ENCODE results near the gene C11orf21.
A peak's percentile ranks its signal among the peaks of the same experiment; 100 is the strongest.

The C11orf21 gene

GRCh38 chr11:2308713-2309112 lies 7.0 kb upstream of the C11orf21 start:
- DNase-seq (ENCODE audit: low spot score) = no peak

GRCh38 chr11:2307501-2308331 lies 6.0 kb upstream of the C11orf21 start:
- no peak for DNase-seq (ENCODE audit: low spot score)

GRCh38 chr11:2306877-2307500 lies 5.3 kb upstream of the C11orf21 start:
- no peak for DNase-seq (ENCODE audit: low spot score)

GRCh38 chr11:2306452-2306823 lies 4.7 kb upstream of the C11orf21 start:
- no peak for DNase-seq (ENCODE audit: low spot score)

DNA sequence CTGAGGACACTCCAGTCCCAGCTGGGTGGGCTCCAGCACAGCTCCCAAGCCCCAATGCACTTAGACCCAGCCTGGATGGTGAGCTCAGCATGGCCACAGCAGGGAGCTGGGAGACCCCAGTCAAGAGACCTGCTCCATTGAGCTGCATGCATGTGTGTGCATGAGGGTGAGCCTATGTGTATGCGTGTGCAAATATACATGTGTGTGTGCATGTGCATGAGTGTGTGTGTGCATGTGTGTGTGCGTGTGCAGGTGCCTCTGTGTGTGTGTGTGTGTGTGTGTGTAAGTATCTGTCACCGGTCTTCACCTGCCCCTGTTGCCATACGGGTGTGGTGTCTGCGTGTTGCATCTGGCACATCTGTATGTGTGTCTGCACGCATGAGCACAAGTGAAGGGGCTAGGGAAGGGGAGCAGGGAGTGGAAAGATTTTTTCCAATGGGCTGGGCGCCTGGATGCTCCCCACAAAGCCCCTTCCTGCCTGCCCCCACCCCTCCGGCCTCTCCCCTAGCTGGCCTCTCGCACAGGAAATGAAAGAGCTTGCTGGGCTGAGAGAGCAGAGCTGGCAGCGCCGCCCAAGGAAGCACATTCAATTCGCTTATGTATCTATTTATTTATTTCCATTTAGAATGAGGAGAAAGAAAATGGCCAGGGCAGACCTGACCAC lies 4.2 kb upstream of the C11orf21 start:
- no peak for DNase-seq (ENCODE audit: low spot score)

DNA sequence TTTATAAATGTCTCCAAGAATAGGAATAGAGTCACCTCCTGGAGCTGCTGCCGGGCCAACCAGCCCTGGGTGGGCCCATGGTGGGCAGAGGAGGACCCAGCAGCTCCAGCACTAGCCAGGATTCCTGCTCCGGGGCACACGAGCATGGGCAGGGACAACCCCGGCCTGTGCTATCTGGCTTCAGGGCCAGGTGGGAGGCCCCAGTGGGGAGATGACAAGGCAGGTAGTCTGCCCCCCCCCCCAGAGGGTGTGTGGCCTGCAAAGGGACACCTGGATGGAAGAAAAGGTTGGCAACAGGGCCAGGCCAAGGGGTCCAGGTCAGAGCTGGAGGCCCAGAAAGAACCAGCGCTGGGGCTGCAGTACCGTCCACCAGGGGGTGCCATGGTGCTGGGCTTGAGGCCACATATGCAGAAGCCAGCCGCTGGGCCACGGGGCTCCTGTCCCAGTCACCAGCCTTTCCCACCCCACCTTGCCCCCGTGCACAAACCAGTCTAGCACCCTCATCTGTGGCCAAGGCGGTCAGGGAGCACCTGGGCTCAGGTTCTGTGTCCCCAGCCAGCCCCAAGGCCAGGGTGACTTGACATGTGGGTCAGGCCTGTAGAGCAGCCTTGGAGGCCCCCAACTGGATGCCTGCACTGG lies 3.5 kb upstream of the C11orf21 start:
- peak; percentile 66 for DNase-seq (ENCODE audit: low spot score)

- no peak for DNase-seq (ENCODE audit: low spot score)
Measured at GRCh38 chr11:2304506-2305139, 2.9 kb upstream of the C11orf21 start.

- DNase-seq (ENCODE audit: low spot score) = no peak
Measured at GRCh38 chr11:2303627-2304505, 2.1 kb upstream of the C11orf21 start.

GRCh38 chr11:2302896-2303626 lies 1.3 kb upstream of the C11orf21 start:
- DNase-seq (ENCODE audit: low spot score) = no peak

- no peak for DNase-seq (ENCODE audit: low spot score)
Measured at GRCh38 chr11:2302306-2302895, 683 bp upstream of the C11orf21 start.

DNA sequence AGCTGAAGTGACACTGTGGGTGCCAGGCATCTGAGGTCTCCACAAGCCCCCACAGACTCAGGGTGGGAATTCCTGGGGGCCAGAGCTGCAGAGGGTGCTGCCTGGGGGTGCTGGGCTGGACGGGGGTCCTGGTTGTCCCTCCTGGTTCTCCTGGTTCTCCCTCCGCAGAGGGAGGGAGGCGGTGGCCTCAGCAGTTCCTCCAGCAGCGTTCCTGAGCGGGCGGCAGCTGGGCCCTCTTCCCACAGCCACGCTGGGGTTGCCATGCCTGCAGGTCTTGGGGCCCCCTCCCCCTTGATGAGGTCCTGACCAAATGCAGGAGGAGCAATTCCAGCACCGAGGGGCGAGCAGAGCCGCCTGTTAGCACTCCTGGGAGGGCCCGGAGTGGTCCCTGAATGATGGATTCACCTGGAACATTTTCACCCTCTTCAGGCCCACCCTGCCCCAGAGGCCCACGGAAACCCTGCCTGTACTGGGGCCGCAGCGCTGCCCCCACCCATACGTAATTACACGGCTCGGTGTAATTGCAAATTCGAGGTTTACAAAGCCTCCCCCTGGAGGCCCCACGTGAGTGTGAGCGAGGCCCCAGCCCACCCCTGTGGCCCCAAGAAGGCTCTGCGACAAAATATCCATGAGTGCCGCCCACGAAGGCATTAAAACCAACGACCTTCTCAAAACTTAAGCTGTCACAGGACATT lies 635 bp downstream of the C11orf21 start:
- no peak for DNase-seq (ENCODE audit: low spot score)

DNA sequence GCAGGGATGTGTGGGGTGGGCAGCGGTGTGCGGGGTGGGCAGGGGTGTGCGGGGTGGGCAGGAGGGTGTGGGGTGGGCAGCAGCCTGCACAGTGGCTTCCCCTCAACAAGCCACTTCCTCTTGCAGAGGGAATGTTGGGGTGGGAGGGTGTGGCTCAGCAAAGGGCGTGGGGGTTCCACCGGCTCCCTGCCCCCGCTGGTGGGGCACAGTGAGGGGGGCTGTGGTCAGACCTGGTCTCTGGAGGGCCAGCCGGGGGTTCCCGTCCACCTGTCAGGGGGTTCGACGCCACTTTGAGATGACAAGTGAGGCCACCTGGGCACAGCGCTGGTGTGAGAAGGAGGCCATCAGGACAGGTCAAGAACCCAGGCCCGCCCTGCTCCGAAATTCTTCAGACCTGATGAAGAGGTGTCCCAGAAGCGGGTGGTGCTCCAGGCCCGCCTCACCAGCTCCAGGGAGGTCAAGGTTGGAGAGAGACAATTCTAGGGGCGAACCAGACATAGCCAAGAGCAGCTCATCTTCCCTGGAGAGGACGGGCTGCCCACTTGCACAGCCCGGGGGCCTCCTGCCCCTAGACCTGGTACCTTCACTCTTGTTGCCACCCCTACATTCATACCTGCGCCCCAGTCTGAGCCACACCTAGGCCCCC lies 1.3 kb downstream of the C11orf21 start:
- DNase-seq (ENCODE audit: low spot score) = no peak

DNA sequence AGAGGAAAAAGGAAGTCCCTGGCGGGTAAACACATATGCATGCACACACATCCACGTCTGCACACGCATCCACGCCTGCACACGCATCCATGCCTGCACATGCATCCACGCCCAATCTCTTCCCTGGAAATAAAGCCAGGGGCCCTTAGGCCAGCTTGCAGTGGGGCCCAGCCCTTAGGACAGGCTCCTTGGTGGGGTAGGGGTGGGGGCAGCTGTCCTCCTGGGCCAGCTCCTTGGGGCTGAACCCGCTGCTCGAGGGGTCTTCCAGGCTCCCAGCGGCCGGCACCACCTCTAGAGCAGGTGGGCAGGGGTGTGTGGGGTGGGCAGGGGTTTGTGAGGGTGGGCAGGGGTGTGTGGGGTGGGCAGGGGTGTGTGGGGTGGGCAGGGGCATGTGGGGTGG lies 1.9 kb downstream of the C11orf21 start:
- no peak for DNase-seq (ENCODE audit: low spot score)

- DNase-seq (ENCODE audit: low spot score) = peak; percentile 34
Measured at GRCh38 chr11:2298795-2299761, 2.6 kb downstream of the C11orf21 start.

DNA sequence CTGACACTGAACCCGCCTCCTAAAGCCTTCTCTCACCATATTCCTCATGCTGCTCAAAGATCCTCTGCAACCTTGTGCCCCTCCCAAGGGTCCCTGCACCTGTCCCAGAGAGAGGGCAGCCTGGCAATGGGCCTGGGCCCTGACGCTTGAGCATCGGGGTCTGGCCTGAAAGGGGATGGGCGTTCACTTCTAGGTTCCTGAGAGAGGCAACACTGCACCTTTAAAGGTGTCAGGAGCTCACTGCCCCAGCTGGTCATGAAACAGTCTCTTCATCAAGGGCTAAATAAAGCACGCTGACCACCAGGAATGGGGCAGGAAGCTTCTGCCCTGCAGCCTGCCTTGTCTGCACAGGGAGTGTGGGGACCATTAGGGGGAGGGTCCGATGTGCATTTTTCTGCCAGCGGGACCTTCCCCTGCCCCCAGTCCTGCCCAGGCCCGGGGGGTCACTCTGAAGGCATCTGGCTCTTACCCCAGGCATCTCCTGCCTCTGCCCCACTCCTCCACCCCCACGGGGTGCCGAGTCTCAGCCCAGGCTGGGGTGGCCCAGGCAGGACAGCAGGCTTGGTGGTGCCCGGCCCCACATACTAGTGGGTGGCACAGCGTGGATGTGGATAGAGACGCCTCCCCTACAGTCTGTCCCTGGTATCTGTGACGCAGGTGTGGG lies 3.5 kb downstream of the C11orf21 start:
- DNase-seq (ENCODE audit: low spot score) = no peak

DNA sequence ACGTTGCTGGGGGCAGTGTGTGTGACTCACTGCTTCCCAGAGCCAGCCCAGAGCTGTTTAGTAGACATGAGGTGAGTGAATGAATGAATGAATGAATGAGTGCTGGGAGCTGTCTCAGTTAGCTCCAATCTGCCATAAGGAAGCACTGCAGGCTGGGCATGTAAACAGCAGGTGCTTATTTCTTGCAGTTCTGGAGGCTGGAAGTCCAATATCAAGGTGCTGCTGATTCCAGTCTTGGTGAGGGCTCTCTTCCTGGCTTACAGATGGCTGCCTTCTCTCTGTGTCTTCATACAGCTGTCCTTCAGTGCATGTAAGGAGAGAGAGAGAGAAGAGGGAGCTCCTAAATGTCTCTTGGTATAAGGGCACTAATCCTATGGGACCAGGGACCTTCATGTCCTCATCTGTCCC lies 4.1 kb downstream of the C11orf21 start:
- no peak for DNase-seq (ENCODE audit: low spot score)
